NCI-H446 treated with DMSO at 0.1 percent for 48 hours (cell line): ENCODE results near the gene PPP1R1C.

Experiments used
- DNase-seq: peaks from one replicate; lab custom pipeline; 2025; lab: John Stamatoyannopoulos, UW

The PPP1R1C gene

DNA sequence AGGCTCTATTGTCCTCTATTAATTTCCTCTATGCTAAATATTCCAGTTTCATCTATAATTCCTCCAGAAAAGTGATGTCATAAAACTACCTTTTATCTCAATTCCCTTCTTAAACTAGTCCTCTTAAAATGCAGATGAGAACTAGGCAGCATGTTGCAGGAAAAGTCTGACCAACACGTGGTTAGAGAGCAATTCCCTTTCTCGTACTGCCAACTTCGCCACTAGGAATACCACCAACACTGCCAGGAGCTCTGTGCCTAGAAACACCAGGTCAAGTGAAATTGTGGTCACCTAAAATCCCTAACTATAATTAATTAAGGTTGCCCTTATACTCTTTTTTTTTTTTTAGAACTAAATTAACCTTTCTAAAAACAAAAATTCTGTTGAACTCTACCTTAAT lies 127.7 kb downstream of the PPP1R1C start:
- no peak for DNase-seq

DNA sequence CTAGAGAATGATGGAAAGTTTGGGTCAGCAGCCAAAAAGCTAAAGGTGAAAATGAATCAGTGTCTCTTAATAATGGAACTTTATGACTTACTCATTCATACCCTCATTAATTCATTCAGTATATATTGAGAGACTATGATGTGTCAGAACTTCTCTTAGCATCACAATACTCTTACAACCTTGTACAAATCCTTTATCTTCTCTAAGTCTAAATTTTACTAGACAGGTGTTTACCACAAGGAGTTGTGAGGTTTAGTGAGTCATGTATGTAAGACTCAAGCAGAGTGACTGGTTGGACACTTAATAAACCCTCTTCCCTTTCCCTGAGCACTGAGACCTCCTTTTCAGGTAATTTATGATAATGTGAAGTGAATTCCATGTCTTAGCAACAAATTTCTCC lies 129.6 kb downstream of the PPP1R1C start:
- DNase-seq = no peak

DNA sequence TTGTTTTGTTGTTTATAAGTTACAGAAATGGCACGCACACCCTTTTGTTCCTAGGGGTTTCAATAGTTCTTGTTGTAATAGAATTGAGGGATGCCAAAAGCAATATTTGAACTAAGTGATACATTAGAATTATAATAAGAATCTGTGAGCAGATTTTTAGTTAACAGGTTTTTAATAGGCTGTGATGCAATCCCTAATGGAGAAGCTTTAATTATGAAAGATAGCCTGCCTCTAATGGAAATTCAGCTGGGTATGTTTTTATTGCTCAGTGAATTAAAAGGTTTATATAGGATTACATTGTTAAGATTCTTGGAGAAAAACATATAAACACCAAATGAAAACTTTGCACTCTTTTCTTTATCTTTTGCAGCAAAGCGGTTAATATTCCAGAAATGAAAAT lies 131.1 kb downstream of the PPP1R1C start:
- DNase-seq = no peak

GRCh38 chr2:182117196-182117595 lies 131.5 kb downstream of the PPP1R1C start:
- DNase-seq = no peak

- DNase-seq = no peak
Measured at GRCh38 chr2:182128821-182129707, 143.4 kb downstream of the PPP1R1C start.

GRCh38 chr2:182132605-182133004 lies 147.0 kb downstream of the PPP1R1C start:
- DNase-seq = no peak

- DNase-seq = no peak
Measured at GRCh38 chr2:182133195-182133891, 147.7 kb downstream of the PPP1R1C start.

DNA sequence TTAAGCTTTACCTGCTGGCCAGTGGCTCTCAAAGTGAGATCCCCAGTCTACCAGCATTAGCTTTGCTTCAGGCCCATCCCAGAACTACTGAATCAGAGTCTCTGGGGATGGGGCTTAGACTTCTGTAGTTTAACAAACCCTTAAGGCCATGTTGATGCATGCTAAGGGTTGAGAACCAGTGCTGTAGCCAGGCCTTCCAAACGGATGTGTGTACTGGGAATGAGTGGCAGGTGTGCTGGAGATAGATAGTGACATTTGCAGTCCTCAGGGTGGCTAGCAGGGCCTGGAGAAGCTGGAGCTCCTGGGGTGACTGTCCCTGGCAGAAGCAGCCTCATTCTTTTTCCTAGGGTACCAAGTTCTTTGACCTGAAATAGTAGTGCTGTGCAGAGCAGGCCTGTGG lies 148.5 kb downstream of the PPP1R1C start:
- no peak for DNase-seq

- no peak for DNase-seq
Measured at GRCh38 chr2:182142062-182142461, 156.4 kb downstream of the PPP1R1C start.

DNA sequence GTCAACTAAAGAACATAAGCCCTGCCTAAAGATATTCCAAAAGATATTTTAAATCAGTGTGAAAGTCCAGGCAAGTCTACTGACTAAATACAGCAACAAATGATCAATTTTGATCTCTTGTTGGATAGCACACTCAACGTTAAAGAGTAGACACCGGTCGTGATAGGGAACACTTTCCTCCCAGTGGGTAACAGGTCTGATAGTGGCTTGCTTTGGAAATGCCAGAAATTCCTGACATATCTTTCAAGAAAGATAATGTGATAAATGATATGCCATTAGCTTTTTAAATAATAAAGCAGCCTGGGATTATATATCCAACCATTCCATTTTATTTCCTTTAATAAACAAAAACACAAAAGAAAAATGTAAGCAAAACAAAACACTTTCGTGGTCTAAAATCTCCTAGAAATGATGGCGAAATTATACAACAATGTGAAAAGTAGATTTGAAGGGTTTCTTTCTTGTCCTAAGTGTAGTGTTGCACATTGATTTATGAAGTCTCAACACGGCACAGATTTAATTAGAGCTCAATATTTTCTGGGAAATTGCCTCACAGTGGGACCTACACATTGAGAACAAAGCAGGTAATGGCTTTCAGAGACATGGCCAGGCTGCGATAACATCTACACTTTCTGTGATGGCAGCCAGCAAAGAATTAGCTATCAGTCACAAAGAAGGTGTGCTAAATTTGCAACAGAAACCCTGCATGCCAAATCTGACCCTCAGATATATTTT lies 158.6 kb downstream of the PPP1R1C start:
- no peak for DNase-seq

DNA sequence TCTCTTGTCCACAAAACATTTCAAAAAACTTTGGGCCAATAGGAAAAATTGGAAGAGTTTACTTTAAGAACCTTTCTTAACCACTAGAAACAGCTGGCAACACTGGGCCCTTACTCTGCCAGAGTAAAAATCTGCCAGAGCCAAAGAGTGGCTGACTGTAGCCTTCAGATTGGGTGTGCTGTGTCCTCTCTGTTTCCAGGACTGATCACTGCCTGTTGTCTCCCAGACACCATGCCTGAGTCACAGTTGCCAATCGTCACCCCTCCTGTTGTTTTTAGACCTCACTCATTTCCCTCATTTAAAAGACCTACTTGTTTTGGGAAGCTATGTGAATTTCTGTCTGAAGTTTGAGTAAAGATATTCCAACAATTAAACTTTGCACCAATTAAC lies 159.1 kb downstream of the PPP1R1C start:
- DNase-seq = peak; percentile 45

DNA sequence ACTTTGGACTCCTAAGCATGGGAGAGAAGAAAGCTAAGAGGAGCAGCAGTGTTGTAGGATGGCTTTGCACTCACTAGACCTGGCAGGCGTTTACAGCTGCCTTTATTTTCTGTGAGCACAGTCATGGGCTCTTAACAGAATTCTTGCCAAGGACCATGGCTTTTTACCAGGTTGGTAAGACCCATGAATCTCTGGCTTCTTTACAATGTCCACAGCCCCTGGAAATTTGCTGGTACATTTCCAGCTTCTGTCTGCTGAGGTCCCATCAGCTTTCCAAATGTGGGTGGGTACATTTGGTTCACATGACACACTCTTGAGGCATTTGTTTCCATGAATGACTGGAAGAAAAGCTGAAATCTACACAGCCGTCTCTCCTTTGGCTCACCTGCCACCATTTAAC lies 162.7 kb downstream of the PPP1R1C start:
- peak; percentile 89 for DNase-seq

- DNase-seq = no peak
Measured at GRCh38 chr2:182163878-182164277, 178.2 kb downstream of the PPP1R1C start.

DNA sequence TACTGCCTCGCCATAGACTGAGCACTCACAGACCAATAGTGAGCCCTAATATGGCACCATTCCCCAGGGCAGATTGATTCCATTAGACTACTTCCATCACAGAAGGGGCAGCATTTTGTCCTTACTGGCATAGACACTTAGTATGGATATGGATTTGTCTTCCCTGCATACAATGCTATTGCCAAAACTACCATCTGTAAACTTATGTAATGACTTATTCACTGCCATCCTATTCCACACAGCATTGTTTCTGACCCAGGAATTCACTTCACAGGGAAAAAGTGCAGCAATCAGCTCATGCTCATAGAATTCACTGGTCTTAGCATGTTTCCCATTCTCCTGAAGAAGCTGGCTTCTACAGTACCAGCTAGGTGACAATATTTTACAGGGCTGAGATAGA lies 179.0 kb downstream of the PPP1R1C start:
- no peak for DNase-seq

GRCh38 chr2:182165202-182165601 lies 179.5 kb downstream of the PPP1R1C start:
- no peak for DNase-seq

DNA sequence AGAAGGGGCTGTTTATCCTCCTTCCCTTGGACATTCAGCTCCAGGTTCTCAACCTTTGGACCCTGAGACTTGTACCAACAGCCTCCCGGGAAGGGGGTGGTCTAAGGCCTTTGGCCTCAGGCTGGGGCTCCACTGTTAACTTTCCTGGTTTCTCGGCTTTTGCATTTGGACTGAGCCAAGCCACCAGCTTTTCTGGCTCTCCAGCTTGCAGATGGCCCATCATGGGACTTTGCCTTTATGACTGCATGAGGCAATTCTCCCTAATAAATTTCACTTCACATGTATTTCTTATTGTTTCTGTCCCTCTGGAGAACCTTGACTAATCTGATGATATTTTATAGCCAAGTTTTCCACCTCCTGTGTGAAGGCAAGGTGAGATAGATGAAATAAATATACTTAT lies 180.8 kb downstream of the PPP1R1C start:
- DNase-seq = no peak

GRCh38 chr2:182166841-182167240 lies 181.2 kb downstream of the PPP1R1C start:
- no peak for DNase-seq
